ENCODE measurements around the gene PPP1CB.
"Not testable (repeated sequence)": the region's sequence is repeated elsewhere in the genome, so short reads cannot be mapped to it uniquely, and the experiment has no call there.

Gene PPP1CB

DNA sequence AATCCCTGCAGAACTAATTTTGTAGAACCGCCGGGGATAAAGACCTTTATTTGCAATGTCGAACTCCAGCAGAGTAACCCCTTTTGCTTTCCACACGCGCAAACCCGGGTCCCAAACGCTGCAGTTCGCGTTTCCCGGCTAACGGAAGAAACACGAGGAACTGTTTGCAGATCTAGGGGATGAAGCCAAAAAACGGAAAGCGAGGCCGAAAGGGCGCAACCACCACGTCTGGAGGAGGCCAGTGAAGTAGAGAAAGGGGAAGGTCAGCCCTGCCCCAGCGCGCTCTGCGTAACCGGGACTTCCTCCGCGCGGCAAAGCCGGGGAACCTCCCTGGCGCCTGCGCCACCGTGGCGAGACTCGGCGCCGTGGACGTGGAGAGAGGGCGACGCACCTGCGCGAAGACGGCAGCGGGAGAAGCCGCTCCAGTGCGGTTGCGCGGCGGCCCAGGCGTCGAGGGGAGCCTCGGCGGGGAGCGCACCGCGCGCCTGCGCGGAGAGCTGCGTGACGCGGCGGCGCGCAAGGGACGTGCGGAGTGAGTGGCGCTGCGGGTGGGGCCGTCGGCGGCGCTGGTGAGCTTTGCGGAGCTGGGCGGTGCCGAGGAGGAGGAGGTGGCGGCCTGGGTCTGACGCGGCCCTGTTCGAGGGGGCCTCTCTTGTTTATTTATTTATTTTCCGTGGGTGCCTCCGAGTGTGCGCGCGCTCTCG is at the start of gene PPP1CB:
PPP1CB (plus strand) TSS at position 579 of the 704 bp plus-strand sequence. CDS start 295 bp downstream, outside the sequence.
- DNase-seq = peak; percentile 75

DNA sequence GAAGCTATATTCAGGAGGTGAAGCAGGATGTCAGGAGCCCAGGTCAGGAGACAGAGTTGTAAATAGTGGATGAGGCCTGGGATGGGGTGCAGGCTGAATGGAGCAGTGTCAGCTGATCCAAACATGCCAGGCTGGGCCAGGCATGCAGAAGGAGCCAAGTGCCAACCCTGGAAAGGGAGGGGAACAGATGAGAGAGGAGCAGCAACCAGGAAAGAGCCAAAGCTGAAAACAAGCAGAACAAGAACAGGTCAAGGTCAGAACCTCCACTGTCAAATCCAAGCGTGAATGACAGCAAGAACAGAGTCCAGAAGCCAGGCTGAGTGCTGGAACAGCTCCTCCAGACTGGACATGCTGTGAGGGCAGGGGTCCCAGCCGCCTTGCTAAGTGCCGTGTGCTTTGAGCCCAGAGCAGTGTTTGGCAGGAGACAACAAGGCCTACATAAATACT is 49.2 kb upstream of the PPP1CB start:
- DNase-seq = no peak

DNA sequence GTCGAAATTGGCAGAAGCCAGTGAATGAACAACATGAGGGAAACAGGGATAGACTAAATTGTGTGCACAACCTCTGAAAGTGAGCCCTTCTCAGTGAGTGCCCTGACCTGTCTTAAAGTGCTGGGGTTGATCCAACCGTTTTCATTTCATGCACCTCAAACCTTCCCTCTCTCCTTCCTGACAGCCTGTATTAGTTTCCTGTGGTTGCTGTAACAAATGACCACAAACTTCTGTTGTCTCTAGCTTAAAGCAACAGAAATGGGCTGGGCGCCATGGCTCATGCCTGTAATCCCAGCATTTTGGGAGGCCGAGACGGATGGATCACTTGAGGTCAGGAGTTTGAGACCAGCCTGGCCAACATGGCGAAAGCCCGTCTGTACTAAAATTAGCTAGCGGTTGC is 48.8 kb upstream of the PPP1CB start:
- DNase-seq = no peak

DNA sequence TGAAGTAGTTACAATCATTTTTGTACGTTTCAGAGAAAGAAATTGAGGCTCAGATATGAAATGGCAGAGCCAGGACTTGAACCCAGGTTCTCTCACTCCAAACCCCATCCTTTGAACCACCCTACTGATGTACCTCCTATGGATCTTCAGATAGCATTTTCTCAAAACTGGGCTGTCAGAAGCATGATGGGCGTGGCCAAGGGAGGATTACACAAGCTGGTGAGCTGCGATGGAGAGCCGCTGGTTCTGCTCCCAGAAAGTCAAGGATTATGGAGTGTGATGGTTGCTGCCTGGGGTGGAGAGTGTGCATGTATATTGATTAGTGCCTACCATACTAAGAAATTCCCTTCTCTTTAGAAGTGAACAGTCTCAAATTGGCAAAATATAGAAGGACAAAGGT is 47.0 kb upstream of the PPP1CB start:
- DNase-seq = no peak

DNA sequence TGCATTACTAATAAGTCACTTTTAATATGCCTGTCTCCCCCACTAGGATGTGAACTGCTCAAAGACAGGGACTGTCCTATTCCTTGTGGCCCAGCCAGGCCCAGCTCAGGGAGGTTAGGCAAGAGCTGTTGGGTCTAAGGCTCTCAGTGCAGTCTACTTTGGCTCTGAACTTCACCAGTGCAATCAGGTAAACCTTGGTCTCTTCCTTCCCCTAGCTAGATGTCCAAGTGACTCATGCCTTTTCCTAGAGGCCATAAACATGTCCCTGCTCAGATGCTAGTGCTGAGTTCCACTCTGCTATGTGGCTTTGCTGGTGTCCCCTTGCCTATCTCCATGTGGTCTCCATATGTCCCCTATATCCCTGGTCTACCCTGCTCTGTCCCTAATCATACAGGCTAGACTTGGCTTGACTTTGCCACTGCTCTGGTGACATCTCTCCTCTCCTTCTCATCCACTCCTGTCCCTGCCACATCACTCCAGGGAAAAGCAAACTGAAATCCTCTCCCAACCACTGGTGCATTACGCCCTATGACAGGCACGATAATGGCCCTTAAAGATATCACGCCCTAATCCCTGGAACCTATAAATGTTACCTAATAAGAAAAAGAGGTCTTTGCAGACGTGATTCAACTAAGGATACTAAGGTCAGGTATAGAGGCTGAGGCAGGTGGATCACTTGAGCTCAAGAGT is 45.7 kb upstream of the PPP1CB start:
- no peak for DNase-seq

DNA sequence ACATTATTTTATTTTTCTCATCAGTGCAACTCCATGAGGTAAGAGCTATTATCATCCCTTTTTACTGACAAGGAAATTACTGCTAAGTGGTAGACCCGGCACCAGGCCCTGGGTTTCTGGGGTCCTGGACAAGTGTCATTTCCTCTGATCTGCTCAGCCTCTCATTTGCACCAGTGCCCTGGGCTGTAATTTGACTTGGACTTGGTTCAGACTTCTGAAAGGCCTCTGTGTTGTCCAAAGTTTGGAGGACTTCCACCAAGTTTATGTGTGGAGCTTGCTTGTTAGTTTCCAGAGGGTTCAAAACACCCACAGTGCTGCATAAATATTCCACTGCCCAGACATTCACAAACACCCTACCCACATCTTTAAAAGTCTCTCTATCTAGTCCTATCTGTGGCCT is 44.0 kb upstream of the PPP1CB start:
- DNase-seq = no peak

DNA sequence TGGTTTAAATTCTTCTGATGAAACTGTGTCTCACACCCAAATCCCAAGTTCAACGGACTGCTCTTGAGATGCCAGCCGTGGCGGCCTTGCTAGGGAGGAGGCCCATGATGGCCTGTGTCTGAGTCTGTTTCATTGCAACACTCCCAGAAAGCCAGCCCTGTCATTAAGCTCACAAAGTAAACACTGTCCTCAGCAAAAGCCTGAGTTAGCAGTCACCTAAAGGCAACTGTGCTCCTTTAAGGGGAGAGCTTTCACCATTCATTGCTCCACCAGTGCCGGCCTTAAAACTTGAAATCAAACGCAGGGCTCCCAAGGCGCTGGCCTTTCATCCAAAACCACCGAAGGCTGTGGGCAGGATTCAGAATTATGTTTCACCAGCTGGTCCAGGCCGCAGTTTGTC is 42.5 kb upstream of the PPP1CB start:
- DNase-seq = no peak

DNA sequence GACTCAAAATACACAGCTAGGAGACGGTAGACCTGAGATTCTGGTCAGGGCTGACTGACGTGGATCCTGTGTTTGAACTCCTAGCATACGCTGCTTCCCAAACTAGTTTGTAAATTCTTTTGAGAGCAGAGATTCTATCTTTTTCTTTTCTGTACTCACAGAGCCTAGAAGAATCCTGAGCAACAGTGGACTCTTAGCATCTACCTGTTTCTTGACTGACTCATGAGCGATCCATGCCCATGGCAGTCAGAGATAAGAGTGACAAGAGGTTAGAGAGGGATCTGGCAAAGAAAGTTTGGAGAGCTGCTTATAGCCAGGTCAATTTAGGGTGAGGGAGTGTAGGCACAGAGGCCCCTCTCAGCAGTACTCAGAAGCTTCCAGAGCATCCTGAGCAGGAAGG is 41.1 kb upstream of the PPP1CB start:
- no peak for DNase-seq

DNA sequence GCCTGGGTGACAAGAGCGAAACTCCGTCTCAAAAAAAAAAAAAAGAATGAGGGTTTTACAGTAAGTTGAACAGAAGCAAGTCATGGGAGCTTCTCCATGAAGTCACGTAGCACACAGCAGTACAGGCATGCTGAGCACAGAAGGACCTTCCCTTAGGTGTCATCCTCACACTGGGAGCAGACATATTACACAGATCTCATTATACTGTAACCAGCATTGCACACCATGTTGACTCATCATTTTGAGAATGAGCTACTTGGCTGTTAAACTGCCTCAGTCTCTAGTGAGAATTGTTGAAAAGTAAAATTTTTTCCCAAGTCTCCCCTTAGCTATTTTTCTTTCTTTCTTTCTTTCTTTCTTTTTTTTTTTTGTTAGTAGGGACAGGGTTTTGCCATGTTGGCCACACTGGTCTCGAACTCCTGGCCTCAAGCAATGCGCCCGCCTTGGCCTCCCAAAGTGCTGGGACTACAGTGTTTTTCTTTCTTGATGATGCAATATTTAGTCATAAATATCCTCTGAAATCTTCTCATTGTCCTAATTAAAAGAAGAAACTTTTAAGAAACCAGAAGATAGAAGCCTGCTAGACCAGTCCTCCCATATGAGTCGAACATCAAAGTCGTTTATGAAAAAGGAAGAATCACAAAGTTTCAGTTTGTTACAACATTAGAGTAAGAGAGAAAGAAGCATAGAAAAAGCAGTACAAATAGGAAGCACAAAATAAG is 37.9 kb upstream of the PPP1CB start:
- no peak for DNase-seq

DNA sequence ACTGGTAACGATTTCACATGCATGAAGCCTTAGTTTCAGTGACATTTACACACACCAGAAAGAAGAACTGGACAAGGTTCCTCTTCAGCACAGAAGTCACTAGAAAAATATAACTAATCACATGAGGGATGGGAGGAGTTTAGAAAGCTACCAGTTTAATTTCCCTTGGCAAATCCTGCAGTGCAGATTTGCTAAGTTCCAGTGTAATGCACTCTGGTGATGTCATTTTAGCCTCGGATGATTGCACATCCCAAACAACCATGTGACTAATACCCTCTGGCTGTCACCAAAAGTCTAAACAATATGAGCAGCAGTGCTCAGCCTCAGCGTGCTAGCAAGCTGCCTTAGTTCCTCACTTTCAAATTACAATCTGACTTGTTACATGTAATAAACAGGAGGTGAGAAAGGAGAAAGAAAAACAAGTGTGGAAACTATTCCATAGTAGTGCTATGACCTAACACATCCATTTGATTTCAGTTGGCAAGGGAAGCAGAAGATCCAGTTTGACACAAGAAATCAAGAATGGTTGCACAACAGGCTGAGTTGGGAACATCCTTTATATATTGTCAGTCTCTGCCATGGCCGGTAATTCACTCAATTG is 35.3 kb upstream of the PPP1CB start:
- DNase-seq = no peak

DNA sequence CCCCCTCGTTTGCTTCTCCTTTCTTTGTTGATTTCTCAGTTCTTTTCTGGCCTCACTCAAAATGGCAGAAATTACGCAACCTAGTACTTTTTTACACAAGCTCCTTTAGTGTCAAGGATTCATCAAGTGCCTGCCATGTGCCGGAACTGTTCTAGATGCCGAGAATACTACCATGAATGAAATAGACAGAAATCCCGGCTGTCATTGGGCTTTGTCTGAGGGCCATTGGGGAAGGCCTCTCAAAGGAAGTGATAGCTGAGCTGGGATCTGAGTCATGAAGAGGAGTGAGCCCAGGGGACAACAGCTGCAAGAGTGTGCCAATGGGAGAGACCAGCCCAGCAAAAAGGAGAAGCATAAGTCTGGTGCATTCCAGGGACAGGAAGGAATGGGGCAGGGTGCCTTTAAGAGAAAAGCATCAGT is 34.3 kb upstream of the PPP1CB start:
- DNase-seq = peak; percentile 97

DNA sequence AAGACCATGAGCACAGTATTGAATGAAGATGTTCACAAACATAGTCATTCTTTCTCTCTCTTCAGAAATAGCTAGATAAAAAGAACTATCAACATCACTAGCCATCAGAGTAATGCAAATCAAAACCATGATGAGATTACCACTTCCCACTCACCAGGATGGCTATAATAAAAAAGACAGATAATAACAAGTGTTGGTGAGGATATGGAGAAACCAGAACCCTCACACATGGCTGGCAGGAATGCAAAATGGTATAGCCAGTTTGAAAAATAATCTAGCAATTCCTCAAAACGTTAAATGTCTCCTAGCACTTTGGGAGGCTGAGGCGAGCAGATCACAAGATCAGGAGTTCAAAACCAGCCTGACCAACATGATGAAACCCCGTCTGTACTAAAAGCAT is 31.3 kb upstream of the PPP1CB start:
- DNase-seq = no peak

DNA sequence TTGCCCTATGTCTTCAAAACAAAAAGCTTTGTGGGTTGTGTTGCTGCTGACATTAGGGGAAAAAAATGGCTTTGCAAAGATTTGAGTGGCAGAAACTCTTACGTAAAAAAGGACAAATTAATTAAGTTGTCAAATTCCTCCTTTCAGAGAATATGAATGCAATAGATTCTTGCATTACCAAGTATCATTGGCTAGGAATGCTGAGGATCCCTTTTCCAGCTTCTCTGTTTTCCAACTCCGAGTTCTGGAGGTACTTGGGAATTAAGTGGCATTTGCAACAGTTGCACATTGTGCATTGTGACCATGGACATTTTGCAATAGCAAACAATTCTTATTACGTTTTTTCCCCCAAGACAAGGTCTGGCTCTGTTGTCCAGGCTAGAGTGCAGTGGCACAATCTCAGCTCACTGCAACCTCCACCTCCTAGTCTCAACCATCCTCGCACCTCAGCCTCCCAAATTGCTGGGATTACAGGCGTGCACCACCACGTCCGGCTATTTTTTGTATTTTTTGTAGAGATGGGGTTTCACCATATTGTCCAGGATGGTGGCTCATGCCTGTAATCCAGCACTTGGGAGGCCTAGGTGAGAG is 29.9 kb upstream of the PPP1CB start:
- DNase-seq = no peak

DNA sequence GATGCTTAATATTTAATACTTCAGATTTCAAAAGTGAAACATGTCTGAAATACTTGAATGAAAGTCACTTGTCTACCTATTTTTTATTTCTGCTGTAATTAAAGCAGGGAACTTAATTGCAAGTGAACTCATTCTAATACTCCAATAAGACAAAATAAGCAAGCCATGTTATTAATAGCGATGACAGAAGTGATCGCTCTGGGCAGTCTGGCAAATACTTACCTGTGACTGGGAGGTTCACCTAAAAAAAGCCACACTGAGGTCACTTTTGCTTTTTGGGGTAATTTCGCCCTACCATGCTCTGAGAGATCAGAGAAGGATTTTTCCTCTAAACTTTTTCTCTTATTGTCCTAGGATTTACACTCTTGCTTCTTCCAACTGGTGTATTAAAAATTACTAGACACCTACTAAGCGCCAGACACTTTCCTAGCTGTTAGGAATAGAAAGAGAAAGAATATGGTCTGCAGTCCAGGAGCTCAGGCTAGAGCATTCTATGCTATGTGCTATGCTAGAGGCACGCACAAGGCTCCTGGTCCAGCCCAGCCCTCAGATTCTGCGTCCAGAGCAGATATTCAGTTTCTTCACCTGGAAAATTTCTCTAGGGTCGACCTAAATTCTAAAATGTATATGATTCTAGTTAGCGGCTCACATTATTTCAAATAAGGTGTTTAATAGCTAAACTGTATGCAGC is 26.5 kb upstream of the PPP1CB start:
- DNase-seq = no peak

DNA sequence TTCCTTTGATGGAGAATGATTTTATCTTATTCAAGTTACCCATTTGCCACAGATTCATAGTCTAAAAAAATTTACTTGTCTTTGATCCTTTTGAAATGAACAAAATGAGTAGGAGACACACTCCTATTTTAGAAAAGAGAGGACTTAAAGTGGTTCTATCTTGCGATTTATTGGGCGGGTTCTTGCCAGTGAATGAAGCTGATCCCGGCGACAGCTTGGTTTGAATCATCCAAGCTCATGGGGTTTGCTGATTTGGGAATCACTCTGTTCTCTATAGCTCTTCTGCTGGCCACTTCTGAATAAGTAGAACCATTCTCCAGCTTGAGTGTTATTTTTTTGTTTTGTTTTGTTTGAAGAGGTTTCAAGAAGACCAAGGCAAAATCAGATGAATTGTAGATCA is 25.5 kb upstream of the PPP1CB start:
- no peak for DNase-seq

DNA sequence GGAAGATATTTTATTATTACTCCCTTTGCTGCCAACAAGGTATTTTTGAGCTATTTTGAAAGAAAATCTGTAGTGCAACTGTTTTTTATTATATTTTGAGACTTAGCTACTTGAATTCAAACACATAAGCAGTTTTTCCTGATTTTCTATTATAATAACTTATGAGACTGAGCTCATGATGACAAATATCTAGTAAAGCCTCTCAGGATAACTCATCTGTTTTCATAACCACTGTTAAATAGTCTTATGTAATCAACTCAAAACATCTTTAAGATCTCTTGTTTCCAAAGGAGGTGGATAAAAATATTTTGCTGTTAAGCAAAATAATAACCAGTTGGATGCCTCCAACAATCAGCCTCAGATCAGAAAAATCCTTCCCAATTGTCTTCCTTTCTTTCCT is 21.9 kb upstream of the PPP1CB start:
- no peak for DNase-seq

DNA sequence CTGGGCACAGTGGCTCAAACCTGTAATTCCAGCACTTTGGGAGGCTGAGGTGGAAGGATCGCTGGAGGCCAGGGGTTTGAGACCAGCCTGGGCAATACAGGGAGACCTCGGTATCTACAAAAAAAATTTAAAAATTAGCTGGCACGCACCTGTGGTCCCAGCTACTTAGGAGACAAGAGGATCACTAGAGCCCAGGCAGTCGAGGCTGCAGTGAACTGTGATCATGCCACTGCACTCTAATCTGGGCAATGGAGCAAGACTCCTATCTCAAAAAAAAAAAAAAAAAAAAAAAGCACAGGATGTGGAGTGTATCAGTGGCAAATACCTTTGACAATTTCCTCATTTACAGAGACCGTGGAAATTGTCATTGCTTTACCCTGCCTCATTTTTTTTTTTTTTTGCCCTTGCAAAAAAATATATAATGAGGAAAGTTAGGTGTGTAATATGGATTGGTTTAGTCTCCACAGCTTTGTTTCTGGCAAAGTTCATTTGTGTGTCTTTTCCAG is 20.9 kb upstream of the PPP1CB start:
- no peak for DNase-seq

DNA sequence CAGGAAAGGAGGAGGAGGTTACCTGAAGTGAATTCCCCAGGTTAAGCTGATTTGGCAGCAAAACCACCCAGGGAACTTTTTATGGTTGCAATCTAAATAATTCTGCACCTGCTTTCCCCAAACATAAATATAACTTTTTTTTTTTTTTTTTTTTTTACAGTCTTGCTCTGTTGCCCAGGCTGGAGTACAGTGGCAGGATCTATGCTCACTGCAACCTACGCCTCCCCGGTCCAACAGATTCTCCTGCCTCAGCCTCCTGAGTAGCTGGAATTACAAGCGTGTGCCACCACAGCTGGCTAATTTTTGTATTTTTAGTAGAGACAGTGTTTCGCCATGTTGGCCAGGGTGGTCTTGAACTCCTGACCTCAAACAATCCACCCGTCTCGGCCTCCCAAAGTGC is 16.1 kb upstream of the PPP1CB start:
- no peak for DNase-seq

DNA sequence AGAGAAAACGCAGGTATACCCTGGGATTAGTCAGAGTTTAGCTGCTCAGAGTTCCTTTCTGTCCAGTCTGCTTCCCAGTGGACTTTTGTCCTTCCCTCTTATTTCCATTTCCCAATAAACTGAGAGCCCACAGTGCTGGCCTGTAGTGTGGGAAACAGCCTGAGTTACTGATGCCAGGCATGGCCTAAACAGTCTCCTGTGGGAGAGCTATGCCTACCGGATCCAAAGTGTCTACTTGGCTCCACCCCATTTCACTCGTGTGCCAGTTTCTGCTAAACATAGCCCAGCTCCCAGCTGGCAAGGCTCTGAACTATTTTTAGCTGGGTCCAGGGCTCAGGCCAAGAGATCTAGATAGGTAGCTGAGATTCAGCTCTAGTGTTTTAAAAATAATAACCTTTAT is 15.6 kb upstream of the PPP1CB start:
- no peak for DNase-seq

DNA sequence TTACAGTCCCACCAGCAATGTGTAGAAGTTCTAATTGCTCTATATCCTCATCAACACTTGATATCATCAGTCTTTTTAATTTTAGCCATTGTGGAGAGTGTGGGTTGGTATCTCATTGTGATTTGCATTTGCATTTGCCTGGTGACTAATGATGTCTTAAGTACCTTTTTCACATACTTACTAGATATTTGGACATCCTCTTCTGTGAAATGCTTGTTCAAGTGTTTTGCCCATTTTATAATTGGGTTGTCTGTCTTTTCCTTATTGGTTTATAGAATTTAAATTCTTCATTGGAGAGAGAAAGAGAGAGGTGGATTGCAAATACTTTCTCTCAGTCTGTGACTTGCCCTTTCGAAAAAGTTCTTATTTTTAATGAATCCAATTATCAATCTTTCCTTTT is 14.0 kb upstream of the PPP1CB start:
- no peak for DNase-seq

DNA sequence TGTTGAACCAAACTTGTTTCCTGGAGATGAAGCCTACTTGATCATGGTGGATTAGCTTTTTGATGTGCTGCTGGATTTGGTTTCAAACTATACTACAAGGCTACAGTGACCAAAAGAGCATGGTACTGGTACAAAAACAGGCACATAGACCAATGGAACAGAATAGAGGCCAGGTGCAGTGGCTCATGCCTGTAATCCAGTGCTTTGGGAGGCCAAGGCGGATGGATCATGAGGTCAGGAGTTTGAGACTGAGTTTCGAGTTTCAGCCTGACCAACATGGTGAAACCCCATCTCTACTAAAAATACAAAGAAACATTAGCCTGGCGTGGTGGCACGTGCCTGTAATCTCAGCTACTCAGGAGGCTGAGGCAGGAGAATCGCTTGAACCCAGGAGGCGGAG is 9.0 kb upstream of the PPP1CB start:
- DNase-seq = not testable (repeated sequence)

DNA sequence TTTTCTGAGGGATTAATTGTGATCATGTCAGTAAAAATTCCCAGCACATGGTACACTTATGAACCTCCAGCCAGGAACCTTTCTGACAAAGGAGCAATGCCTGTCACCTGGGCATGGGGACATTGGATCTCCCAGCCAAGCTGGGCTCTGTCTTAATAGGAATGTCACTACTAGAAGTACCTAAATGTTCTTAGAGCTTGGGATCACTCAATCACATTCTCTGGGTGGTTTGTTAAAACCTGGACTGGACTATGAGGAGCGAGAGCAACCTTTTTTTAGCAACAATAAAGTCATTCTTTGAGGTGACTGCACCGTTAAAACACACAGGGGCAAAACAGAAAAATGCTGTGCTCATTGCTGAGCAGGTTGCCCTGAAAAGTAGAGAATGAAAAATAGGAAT is 6.4 kb upstream of the PPP1CB start:
- DNase-seq = no peak

All from NCI-H187 treated with DMSO at 0.1 percent for 48 hours (cell line).